22Rv1 (cell line): ENCODE results near the gene ERCC2.
A peak's percentile ranks its signal among the peaks of the same experiment; 100 is the strongest.

Experiments
- H3K27ac ChIP-seq: fragments of 450-650 bp; 2 replicates; pipeline ENCODE4 v1.5.1; 2017
- CTCF ChIP-seq: fragments of 450-650 bp; IDR thresholded peaks from 2 replicates; pipeline ENCODE4 v1.5.1; 2017; ENCODE audit warnings: mild to moderate bottlenecking
- ZFX ChIP-seq: fragments of 450-650 bp; IDR thresholded peaks from 2 replicates; pipeline ENCODE4 v1.6.1; 2017; ENCODE audit warnings: antibody characterized with exemption, borderline replicate concordance

Gene ERCC2

GRCh38 chr19:45404557-45405434 lies 34.4 kb upstream of the ERCC2 start, which contains the start of gene PPP1R13L:
TSS of gene PPP1R13L (minus strand) at chr19:45405069. CDS start at chr19:45398318, 6,751 bp downstream.
- TF ChIP-seq ZFX, result no peak
- no peak for TF ChIP-seq CTCF
- peak within 1 kb of the TSS; percentile 96 for H3K27ac ChIP-seq

GRCh38 chr19:45403781-45404556 lies 33.6 kb upstream of the ERCC2 start:
- peak overlapping the region; percentile 96 for H3K27ac ChIP-seq
- TF ChIP-seq ZFX (no peak), CTCF (peak; percentile 50)

GRCh38 chr19:45403272-45403671 lies 32.9 kb upstream of the ERCC2 start:
- peak overlapping the region; percentile 96 for H3K27ac ChIP-seq
- no peak for TF ChIP-seq CTCF

- H3K27ac ChIP-seq, result peak overlapping the region; percentile 96
- TF ChIP-seq ZFX (no peak), CTCF (0 out of 2 replicates have a peak, but pooled peaks have one; percentile 8)
Observed at GRCh38 chr19:45402298-45403061, 32.1 kb upstream of the ERCC2 start.

GRCh38 chr19:45401815-45402214 lies 31.4 kb upstream of the ERCC2 start:
- no peak overlapping the region for H3K27ac ChIP-seq

GRCh38 chr19:45400192-45400591 lies 29.8 kb upstream of the ERCC2 start:
- TF ChIP-seq ZFX (no peak), CTCF (no peak)
- H3K27ac ChIP-seq, result peak overlapping the region; percentile 99

More at GRCh38 chr19:45401815-45402214, 31.4 kb upstream of the ERCC2 start:
- TF ChIP-seq CTCF (no peak), ZFX (no peak)
